Tibial nerve (tissue), 4 donors: ENCODE results near the gene FAM219B. TPM values are rescaled to one million over a fixed set of nuclear protein-coding genes. Genes with fewer than 3 reads are reported as not detected.

ENCODE experiments used
- DNase-seq, 2 donors: peaks; one replicate each; pipeline ENCODE4 v3.0.0-alpha.2; 2019; ENCODE audit warnings: low spot score in 2 of 2
- H3K27ac ChIP-seq, 4 donors: fragments of 200-600 bp; sonication (generic) in 3 of 4; one replicate each; pipeline ENCODE4 v1.5.1; 2017 to 2019; ENCODE audit warnings: mild to moderate bottlenecking in 1 of 4
- H3K27me3 ChIP-seq, 2 donors: fragments of 200-600 bp; sonication (generic) in 1 of 2; one replicate each; pipeline versions ENCODE4 v1.5.1 to v1.6.0; 2017 to 2019
- H3K36me3 ChIP-seq, 3 donors: fragments of 200-600 bp; sonication (generic); one replicate each; pipeline ENCODE4 v1.5.1; 2018 to 2019
- H3K4me1 ChIP-seq, 4 donors: fragments of 200-600 bp; sonication (generic) in 3 of 4; one replicate each; pipeline ENCODE4 v1.5.1; 2017 to 2019
- H3K4me3 ChIP-seq, 4 donors: fragments of 200-600 bp; sonication (generic) in 3 of 4; one replicate each; pipeline ENCODE4 v1.5.1; 2017 to 2019; ENCODE audit warnings: mild to moderate bottlenecking in 1 of 4, moderate library complexity in 1 of 4
- H3K9me3 ChIP-seq, 4 donors: fragments of 200-600 bp; sonication (generic) in 3 of 4; one replicate each; pipeline ENCODE4 v1.5.1; 2017 to 2019
- CTCF ChIP-seq, 5 experiments: fragments of 200-600 bp in 3 of 5; fragments of 450-650 bp in 2 of 5; sonication (generic) in 3 of 5; IDR thresholded peaks; one replicate each; pipeline ENCODE4 v1.5.1; 2016 to 2019; ENCODE audit warnings: antibody characterized with exemption in 5 of 5, mild to moderate bottlenecking in 3 of 5, moderate library complexity in 2 of 5
- EP300 ChIP-seq, 2 donors: sonication (generic); formaldehyde crosslinking; IDR thresholded peaks; one replicate each; pipeline ENCODE4 v1.6.1; 2017; ENCODE audit warnings: antibody characterized with exemption in 2 of 2, mild to moderate bottlenecking in 1 of 2
- POLR2A ChIP-seq, 2 donors: fragments of 450-650 bp; IDR thresholded peaks; one replicate each; pipeline ENCODE4 v1.6.1; 2017; ENCODE audit warnings: antibody characterized with exemption in 2 of 2, mild to moderate bottlenecking in 2 of 2, moderate library complexity in 2 of 2
- WGBS, 2 donors: methylation state at CpG; one replicate each; pipeline ENCODE4 v1.1.5; 2018; 5-methylcytosine and 5-hydroxymethylcytosine counted together
- total RNA-seq, 4 donors: library from RNA; depleted of rRNA; stranded (reverse); fragments of >200 nt; gene quantifications; one replicate each; pipeline ENCODE4 v1.1.0, GENCODE V29; 2016

FAM219B gene
- total RNA-seq, 4 donors from 2014 or later, result 59.4 to 84.6 (median 80.7) TPM

- DNase-seq, result no peak
- no peaks in the 10 kb centered on the region for H3K9me3 ChIP-seq
- no peak for TF ChIP-seq CTCF (IDR thresholded peaks at IDR 0.05)
- TF ChIP-seq EP300 (IDR thresholded peaks at IDR 0.05), result no peak
- no peak for TF ChIP-seq POLR2A (IDR thresholded peaks at IDR 0.05)
- 56 to 58% methylated on average over 4 of the region's 4 CpGs for WGBS, 2 donors
- H3K36me3 ChIP-seq, result no peaks in the 10 kb centered on the region
- no peak overlapping the region for H3K27ac ChIP-seq
- no peak overlapping the region for H3K4me3 ChIP-seq
- no peaks in the 10 kb centered on the region for H3K27me3 ChIP-seq
- H3K4me1 ChIP-seq, result peaks cover 0 to 26% (median 9%) of the 10 kb centered on the region in 4 donors
Observed at GRCh38 chr15:74884428-74885223, 22.0 kb downstream of the FAM219B start.

GRCh38 chr15:74882528-74882927 lies 24.1 kb downstream of the FAM219B start:
- H3K4me3 ChIP-seq, result no peak overlapping the region
- no peak for DNase-seq
- TF ChIP-seq EP300 (IDR thresholded peaks at IDR 0.05) (no peak), CTCF (IDR thresholded peaks at IDR 0.05) (no peak), POLR2A (IDR thresholded peaks at IDR 0.05) (no peak)
- no peaks in the 10 kb centered on the region for H3K36me3 ChIP-seq
- peaks cover 0 to 14% (median 0%) of the 10 kb centered on the region in 4 donors for H3K4me1 ChIP-seq
- no peaks in the 10 kb centered on the region for H3K27me3 ChIP-seq
- H3K27ac ChIP-seq, result no peak overlapping the region
- no peaks in the 10 kb centered on the region for H3K9me3 ChIP-seq
- WGBS, 2 donors, result 92 to 94% methylated on average over 6 of the region's 6 CpGs

GRCh38 chr15:74878273-74878672 lies 28.4 kb downstream of the FAM219B start:
- Histone ChIP-seq H3K4me3 (no peak overlapping the region), H3K4me1 (peaks cover 0 to 6% (median 0%) of the 10 kb centered on the region in 4 donors), H3K27ac (no peak overlapping the region), H3K27me3 (no peaks in the 10 kb centered on the region), H3K9me3 (no peaks in the 10 kb centered on the region), H3K36me3 (no peaks in the 10 kb centered on the region)
- no peak for DNase-seq
- WGBS, 2 donors, result 72 to 77% methylated on average over 4 of the region's 4 CpGs
- TF ChIP-seq EP300 (IDR thresholded peaks at IDR 0.05) (no peak), POLR2A (IDR thresholded peaks at IDR 0.05) (no peak), CTCF (IDR thresholded peaks at IDR 0.05) (no peak)

GRCh38 chr15:74873756-74874424 lies 32.8 kb downstream of the FAM219B start:
- 25 to 34% methylated on average over 12 to 16 of the region's 16 CpGs for WGBS, 2 donors
- TF ChIP-seq POLR2A (IDR thresholded peaks at IDR 0.05) (no peak), CTCF (IDR thresholded peaks at IDR 0.05) (no peak), EP300 (IDR thresholded peaks at IDR 0.05) (no peak)
- Histone ChIP-seq H3K4me3 (peak overlapping the region; percentile 69 to 76 (median 75)), H3K27me3 (no peaks in the 10 kb centered on the region), H3K4me1 (peaks cover 0 to 44% (median 35%) of the 10 kb centered on the region in 4 donors), H3K36me3 (no peaks in the 10 kb centered on the region), H3K9me3 (no peaks in the 10 kb centered on the region), H3K27ac (peak overlapping the region; percentile 91 to 97 (median 92))
- DNase-seq, result peak in 1 of 2 donors; percentile 28
